Gastroesophageal sphincter (tissue), 3 donors: ENCODE measurements around the gene CARNS1.

Experiments used
- POLR2A ChIP-seq, 2 donors: fragments of 450-650 bp; IDR thresholded peaks; one replicate each; pipeline ENCODE4 v1.6.1; 2017; ENCODE audit warnings: antibody characterized with exemption in 2 of 2, mild to moderate bottlenecking in 2 of 2, moderate library complexity in 1 of 2
- POLR2AphosphoS5 ChIP-seq: sonication (generic); formaldehyde crosslinking; IDR thresholded peaks from one replicate; pipeline ENCODE4 v1.6.1; 2017; ENCODE audit warnings: antibody characterized with exemption
- TF ChIP-seq, protein P1 (sequence below), 4 experiments: fragments of 200-600 bp in 2 of 4; fragments of 450-650 bp in 2 of 4; sonication (generic) in 1 of 4; IDR thresholded peaks; one replicate each; pipeline ENCODE4 v1.5.1; 2017 to 2019; ENCODE audit warnings: antibody characterized with exemption in 4 of 4, mild to moderate bottlenecking in 2 of 4, moderate library complexity in 2 of 4

DNA sequence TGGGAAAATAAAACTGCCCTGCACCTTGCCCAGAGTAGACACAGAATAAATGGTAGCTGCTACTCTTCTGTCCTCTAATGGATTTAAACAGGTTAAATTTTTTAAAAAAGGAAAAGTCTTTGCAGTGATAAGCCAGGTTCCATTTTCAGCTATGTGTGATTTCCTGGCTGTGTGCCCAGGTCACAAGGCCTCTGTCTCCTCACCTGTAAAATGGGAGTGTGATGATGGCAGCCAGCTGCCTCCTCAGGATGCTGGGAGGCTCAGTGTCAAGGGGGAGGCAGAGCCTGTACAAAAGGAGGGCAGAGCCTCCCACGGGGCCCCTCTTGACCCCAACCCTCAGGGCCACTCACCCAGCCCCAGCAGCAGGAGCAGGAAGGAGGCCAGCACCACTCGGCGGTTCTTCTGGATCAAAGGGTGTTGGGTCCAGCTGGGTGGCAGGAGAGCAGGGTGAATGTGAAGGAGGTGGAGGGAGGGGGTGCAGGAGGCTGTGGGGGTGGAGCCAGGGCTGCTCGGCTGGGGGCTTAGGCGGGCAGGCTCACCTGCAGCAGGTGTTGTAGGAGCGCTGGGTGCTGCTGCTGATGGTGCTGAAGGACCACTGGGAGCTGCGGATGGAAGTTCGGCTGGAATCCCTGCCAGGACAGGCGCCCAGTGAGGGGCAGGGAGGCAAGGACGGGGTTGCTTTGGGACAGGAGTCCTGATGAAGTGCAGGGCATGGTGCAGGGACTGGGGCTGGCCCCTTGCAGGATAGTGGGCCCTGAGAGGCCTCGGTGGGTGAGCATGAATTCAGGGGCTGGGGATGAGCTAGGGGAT lies 51.7 kb downstream of the CARNS1 start:
- TF ChIP-seq POLR2A (IDR thresholded peaks at IDR 0.05) (no peak), POLR2AphosphoS5 (no peak)
- TF ChIP-seq, protein P1, sequence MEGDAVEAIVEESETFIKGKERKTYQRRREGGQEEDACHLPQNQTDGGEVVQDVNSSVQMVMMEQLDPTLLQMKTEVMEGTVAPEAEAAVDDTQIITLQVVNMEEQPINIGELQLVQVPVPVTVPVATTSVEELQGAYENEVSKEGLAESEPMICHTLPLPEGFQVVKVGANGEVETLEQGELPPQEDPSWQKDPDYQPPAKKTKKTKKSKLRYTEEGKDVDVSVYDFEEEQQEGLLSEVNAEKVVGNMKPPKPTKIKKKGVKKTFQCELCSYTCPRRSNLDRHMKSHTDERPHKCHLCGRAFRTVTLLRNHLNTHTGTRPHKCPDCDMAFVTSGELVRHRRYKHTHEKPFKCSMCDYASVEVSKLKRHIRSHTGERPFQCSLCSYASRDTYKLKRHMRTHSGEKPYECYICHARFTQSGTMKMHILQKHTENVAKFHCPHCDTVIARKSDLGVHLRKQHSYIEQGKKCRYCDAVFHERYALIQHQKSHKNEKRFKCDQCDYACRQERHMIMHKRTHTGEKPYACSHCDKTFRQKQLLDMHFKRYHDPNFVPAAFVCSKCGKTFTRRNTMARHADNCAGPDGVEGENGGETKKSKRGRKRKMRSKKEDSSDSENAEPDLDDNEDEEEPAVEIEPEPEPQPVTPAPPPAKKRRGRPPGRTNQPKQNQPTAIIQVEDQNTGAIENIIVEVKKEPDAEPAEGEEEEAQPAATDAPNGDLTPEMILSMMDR (IDR thresholded peaks at IDR 0.05) = no peak
